Activated effector memory CD4-positive, alpha-beta T cell treated with Interleukin-2 at 50 U/mL for 16 hours (primary cell): Measurements from ENCODE around the gene NUDT22.

Experiments used
- DNase-seq: peaks from one replicate; pipeline ENCODE4 v3.0.0-alpha.2; 2020

The NUDT22 gene, protein sequence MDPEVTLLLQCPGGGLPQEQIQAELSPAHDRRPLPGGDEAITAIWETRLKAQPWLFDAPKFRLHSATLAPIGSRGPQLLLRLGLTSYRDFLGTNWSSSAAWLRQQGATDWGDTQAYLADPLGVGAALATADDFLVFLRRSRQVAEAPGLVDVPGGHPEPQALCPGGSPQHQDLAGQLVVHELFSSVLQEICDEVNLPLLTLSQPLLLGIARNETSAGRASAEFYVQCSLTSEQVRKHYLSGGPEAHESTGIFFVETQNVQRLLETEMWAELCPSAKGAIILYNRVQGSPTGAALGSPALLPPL

DNA sequence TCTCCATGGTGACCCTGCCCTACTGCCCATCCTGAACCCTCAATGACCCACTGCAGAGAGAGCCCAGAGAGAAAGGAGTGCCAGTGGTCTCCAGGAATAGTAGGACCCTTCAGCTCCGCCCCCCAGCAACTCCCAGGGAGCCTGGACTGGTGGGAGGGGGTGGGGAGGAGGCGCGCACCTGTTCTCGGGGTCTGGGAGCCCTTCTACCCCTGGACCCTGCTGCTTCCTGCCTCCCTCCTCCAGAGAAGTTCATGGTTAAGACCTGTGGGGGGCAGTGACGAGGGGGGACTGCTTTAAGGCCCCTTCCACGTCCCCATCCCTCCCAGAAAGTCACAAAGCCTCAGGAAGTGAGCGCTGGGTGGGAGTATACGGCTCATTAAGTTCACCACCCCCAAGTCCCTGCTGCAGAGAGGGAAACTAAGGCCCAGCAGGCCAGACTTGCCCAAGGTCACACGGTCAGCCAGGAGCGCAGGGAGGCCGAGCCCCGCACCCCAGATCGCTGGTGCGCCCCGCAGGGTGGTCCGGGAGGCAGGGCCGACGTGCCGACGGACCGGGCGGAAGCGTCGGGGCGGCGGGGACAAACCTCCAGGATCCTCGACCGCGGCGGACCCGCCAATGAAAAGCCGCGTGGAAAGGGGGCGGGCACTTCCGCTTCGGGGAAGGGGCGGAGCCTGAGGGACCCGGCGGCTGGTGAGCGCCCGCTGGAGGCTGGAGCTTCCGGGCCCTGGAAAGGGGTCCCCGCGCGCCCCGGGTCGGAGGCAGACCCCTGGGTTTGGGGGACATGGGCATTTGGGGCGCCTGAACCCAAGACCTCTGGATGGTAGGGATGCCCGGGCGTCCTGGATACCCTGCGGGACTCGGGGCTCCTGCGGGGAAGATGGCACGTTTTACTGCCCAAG, at the start of gene NUDT22, which contains the start of gene TRPT1:
TSS of gene NUDT22 (plus strand) at position 667 of the 899 bp plus-strand sequence. CDS start 379 bp downstream, outside the sequence.
TSS of gene TRPT1 (minus strand) at position 579 of the 899 bp plus-strand sequence. CDS start at position 253, 326 bp downstream.
- DNase-seq: peak; percentile 90

DNA sequence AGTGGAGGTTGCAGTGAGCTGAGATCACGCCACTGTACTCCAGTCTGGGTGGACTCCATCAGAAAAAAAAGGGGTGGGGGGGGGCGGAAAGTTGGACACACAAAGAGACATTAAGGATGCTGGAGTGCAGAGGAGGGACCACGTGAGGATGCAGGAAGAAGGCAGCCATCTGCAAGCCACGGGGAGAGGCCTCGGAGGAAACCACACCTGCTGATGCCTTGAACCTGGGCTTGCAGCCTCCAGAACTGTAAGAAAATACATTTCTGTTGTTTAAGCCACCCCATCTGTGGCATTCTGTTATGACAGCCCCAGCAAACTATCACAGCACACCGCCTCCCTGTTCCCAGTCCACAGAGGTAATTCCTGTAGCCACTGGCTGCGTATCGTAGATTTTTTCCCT, 49.3 kb upstream of the NUDT22 start:
- no peak for DNase-seq

DNA sequence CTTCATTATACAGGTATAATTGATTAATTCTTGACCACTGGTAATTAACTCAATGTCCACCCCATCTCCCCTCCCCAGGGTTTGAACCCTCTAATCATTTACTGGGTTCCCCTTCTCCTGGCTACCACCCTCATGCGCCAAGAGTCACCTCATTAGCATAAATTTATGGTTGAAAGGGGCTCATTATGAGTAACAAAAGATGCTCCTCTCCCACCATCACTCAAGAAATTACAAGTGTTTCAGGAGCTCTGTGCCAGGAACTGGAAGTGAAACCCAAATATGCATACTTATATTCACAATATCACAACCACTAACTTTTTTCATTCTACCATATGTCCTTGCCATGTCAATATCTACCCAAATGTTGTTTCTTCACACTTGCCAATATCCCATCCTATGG, 47.9 kb upstream of the NUDT22 start:
- no peak for DNase-seq

DNA sequence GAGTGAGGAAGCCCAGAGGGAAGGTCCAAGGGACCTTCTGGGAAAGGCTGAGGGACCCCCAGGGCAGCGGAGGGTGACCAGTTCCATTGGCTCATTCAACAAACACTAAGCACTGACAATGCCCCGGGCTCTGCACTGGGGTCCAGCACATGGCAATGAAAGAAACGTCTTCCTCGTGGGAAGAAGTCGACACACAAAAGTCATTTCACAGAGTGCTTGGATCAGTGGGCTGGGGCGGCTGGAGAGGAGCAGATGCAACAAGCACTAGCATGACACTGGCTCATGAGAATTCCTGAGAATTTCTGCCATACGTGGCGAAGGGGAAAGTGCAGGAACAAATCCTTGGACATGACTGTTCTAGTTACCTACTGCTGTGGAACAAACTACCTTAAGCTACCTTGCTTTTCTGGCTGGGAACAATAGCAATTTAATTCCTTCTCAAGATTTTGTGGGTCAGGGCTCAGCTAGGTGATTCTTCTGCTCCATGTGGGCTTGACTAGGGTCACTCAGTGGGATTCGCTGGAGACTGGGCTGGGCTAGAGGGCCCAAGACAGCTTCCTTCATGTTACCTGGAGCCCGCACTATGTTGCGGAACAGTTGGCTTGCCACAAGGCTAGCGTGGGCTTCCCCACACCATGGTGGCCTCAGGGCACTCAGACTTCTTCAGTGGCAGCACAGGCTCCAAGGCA, 47.0 kb upstream of the NUDT22 start:
- no peak for DNase-seq

DNA sequence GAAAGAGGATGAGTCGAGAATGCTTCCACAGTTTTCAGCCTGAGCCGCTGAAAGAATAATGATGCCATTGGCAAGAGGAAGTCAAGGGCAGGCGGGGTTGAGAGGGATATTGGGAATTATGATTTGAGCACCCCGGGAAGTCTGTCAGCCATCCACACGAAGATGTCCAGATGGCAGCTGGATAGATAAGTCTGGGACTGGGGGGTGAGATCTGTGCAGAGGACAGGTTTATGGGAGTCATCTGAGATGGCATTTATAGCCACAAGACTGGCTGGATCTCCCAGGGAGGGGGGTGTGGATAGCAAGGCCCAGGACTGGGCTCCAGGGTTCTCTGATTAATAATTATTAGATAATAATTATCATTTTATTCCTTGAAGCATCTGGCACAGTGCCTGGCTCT, 45.2 kb upstream of the NUDT22 start:
- no peak for DNase-seq

DNA sequence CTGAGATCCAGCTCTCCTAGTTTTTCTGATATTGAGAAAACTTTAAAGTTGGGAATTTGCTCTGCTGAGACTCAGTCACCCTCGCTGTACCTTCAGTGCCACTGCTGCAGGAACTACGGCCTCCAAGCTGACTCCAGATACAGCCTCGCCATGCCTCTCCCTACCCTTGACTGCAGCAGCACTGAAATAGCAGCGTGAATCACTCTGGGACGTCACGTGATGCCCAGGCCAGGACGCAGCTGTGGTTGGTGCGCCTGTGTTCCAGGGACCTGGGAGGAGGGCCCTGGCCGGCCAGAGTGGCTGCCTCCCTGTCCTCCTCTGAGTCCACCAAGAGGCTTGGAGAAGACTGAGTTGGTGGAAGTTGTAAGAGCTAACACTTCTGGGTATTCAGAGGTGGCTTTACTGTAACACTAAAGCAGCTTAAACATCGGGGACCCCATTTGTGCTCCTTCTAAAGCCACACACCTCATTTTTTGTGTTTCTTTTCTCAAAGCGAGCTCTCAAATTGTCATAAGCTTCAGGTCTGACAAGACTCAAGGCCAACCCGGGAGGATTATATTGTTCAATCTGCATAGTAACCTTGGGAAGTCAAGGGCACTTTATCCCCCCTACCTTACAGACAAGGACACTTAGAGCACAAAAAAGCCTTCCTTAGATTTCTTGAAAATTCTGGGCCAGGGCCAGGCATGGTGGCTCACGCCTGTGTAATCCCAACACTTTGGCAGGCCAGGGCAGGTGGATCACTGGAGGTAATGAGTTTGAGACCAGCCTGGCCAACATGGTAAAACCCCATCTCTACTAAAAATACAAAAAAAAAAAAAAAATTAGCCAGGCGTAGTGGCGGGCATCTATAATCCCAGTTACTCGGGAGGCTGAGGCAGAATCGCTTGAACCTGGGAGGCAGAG, 44.3 kb upstream of the NUDT22 start:
- DNase-seq: peak; percentile 4

DNA sequence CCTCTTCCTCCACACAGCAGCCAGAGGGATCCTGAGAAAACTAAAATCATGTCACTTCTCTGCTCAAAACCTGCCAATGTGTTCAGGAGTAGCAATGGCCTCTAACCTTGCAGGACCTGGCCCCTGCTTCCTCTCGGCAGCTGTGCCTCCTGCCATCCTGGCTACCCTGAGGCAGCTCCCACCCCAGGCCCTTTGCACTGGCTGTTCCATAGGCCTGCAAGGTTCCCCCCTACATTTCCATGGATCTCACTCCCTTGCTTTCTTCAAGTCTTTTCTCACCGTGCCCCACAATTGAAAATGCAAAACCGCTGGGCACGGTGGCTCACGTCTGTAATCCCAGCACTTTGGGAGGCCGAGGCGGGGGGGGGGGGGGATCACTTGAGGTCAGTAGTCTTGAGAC, 42.2 kb upstream of the NUDT22 start:
- no peak for DNase-seq

DNA sequence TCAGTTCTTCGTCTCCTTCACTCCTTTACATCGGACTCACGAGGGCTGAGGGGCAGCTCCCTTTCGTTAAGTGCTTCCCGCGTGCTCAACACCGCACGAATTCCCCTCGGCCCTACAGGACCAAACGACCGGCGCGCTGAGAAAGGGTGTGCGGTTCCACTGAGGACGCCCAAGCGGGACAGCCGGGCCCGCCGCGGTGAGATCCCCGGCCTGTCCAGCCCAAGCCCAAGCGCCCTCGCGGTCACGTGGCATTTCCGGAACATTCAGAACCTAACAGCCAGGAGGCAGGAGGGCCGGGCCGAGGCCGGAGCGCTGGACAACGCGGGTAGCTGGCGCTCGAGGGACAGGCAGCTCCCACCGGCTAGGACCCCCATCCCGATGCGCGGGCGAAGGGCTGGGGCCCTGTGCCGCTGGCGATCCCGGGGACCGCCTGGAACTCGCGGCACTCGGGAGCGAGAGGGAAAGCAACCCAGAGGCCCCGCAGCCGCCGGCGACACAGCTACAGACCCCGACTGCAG, 40.8 kb upstream of the NUDT22 start:
- no peak for DNase-seq

DNA sequence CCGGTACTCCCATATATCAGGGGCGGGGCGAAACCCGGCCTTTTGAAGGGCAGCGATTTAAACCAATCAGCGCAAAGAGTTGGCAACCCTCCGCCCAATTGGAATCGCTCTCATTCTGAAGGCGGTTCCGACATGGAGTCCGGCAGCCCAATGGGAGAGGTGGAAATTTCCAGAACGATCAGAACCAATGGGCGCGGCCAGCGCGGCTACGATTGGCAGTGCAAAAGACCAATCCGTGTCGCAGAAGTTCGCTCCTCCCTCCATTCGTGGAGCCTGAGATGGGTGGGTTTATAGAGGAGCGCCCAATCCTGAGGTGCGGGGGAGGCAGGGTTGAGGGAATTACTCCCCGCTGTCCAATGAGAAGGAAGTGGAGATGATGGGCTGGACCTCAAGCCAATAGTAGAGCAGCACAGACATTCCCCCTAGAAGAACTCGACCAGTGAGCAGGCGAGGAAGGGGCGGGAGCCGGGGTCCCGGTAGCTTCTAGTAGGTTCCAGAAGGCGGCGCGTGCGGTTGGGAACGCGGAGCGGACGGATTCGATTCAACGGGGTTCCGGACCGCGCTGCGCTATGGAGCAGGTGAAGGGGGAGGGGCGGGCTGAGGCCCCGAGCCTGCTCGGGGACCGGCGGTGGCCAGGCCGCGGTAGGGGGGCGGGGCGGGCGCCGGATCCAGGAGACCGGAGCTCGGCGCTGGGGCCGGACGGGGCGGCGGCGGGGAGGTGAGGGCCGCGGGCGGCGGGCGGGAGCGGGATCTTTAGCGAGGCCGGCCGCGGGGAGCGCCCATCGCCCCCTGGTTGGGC, 40.2 kb upstream of the NUDT22 start, which contains the start of gene STIP1:
TSS of gene STIP1 (plus strand) at position 479 of the 799 bp plus-strand sequence. CDS start at position 570, 91 bp downstream.
- DNase-seq: peak; percentile 97

DNA sequence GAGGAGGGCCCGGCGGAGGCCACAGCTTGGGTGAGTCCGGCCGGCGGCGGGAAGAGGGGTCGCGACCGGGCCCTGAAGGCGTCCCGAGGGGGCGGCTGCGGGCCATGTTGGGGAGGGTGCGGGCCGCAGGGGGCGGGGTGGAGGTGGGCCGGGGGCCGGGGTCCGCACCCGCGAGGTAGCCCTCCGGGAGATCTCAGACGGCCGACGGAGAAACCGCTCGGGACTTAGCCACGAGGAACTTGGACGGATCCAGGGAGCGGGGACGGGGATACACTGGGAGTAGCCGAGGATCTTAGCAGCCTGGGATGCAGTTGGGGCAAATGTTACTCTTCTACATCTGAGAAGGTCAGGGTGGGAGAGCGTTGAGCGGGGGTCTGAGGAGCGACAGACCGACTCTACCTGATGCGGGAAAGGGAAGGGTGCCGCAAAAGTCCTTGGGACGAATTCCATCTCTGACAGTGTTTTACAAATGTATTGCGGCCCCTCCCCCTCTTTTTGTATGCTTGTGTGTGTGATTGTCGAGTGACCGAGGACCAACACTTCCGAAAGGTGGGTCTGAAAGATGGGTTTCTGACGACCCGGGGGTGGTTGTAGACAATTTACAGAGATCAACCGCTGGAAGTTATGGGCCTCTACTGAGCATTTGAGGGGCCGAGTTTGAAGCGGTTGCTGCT, 39.4 kb upstream of the NUDT22 start:
- DNase-seq: peak; percentile 33

DNA sequence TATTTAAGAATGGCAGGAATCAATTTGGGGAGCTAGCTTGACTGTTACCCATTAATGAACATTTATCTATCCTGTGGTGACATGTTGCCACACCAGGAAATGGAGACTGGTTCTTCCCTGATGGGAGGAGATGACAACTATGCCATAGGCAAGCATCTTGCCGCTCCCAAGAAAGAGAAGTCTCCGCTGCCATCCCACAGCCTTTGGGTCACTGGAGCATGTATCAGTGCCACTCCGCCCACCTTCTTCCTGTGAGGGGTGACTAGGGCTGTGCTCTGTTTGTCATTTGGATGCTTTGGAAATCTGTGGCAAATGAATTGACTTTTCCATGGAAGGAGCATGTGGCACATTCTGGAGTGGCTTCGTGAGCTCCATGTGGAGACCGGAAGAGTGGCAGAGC, 33.6 kb upstream of the NUDT22 start:
- DNase-seq: no peak

DNA sequence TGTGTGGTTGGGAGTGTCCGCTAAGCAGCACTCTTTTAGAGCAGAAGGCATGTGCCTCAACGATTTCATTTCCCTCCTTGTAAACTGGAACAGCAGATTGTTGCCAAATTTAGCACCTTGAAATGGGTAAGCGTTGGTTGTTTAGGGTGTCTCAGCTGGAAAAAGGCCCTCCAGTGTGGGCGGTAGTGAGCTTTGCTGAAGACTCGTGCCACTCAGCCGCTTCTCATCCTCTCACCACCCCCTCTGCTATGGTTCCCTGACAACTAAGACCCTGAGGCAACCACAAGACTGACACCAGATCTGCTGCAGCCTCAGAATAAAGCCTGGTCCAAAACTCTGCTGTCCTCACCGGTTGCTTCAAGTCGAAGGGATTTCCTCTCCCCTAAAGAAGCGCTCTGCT, 29.4 kb upstream of the NUDT22 start:
- no peak for DNase-seq

DNA sequence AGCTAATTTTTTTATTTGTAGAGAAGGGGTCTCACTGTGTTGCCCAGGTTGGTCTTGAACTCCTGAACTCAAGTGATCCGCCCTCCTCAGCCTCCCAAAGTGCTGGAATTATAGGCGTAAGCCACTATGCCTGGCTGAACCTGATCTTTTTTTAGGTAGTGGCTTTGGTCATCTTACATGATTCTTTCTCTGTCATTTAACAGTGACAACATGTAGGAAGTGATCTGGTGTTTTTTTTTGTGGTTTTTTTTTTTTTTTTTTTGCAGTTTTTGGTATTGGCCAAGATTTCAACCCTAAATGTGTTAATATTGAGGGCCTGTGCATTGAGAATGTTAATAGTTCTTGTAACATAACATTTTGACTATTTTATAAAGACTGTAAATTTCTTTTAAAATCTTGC, 27.6 kb upstream of the NUDT22 start:
- DNase-seq: no peak

DNA sequence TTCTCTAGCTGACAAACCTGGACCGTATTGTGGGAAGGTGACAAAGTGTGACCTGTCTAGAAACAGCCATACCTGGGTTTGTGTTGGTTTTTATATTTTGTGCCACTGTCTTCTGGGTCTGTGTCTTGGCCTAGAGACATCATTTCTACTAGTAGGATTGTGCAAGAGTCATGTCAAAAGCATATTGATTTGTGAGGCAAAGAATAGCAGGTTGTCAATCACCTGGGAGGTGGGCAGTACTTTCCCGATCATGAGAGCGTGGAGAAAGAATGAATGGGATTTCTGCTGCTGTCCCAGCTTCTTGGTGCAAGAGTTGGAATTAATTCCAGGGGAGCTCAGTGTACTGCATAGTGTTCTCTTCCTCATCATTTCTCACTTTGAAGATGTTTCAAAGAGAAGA, 24.5 kb upstream of the NUDT22 start:
- DNase-seq: no peak

DNA sequence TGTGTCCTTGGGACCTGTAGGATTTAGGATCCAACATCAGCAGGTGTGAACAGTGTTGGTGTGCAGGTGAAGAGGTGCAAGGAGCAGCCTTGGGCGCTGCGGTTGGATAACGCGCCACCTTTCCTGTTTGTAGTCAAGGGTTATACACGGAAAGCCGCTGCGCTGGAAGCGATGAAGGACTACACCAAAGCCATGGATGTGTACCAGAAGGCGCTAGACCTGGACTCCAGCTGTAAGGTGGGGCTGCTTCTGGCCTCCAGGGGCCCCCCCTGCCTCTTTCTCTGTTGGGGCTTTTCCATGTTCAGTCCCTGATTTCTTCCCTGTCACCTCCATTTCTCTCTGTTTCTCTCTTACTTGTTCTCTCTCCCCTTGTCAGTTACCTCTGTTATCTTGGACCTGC, 23.1 kb upstream of the NUDT22 start:
- no peak for DNase-seq

DNA sequence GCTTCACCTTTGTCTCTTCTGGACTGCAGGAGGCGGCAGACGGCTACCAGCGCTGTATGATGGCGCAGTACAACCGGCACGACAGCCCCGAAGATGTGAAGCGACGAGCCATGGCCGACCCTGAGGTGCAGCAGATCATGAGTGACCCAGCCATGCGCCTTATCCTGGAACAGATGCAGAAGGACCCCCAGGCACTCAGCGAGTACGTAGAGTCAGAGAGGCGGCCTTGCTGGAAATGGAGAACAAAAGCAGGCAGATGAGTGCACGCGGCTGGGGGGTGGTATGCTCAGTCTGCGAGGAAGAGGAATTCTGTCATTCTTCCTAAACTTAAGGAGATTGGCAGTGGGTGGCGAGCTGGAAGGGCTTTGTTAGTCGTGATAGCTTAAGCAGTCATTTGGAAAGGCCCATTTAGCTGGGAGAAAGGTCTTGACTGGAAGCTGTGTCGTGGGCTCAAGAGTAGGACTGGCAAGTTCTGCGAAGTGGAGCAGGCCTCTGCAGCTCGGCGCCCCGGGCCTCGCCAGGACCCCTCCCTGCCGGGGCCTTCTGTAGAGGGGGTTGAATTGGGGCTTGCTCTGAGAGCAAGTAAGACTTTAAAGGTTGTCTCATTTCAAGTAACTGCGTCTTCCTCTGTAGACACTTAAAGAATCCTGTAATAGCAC, 22.5 kb upstream of the NUDT22 start:
- no peak for DNase-seq

DNA sequence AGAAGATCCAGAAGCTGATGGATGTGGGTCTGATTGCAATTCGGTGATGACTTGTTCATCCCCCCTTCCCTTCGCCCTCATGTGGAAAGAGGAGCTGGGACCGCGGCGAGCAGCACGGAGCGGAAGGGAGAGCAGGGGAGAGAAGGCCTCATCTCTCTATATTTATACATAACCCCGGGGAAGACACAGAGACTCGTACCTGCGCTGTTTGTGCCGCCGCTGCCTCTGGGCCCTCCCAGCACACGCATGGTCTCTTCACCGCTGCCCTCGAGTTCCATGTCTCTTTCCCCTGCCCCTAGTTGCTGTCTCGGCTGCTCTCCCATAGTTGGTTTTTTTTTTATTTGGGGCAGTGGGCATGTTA, 22.0 kb upstream of the NUDT22 start:
- no peak for DNase-seq

DNA sequence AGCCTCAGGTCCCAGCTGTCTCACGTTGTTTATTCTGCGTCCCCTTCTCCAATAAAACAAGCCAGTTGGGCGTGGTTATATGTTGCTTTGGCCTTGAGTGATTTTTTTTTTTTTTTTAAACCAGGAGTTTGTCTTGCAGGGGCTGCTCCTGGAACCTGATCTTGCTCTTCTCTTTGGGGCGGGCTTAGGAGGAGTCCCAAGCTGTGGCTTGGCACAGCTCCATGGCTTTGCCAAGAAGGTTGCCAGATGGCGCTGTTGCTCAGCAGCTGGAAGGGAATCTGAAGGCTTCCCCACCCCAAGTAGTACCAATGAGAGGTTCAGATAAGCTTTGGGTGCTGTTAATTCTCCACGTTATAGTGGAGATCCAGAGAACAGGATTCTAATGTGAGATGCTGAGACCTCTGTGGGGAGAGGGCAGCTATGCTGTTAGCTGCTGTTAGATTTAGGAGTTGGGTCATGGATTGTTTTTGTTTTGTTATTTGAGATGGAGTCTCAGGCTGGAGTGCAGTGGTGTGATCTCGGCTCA, 21.5 kb upstream of the NUDT22 start:
- peak; percentile 77 for DNase-seq

DNA sequence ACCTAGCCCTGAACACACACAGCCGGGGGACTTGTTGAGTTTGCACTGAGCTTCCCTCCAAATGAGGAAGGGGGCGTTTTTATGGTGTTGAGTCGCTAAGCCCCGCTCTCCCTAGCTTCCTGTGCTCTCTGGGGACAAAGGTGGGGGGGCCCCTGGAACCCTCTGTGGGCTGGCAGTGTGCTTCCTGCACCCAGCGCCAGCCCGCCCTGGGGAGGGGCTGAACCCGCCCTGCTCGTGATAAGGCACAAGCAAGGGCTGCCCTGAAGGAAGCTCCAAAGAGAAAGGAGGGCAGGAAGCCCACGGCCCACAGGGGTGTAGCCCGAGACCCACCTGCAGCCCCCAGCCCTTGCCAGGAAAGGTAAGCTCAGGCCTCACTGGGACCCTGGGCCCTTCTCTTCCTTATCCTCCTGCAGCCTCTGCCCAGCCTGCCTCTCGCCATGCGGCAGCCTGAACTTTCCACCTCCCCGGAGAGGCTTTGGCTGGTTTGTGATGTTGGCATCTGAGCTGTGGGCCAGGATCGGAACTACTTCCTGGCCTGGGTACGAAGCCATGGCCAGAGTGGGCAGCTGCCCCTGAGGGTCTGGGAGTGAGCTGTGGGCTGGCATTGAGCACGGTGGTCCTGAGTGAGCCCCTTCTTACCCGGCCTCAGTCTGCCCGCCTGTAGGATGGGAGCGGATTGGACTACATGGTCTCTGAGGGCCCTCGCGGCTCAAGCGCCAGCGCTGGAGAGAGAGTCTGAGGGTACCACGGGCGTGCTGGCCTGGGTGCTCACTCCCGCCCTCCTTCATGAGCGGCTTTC, 19.4 kb upstream of the NUDT22 start, which contains the start of gene FERMT3:
TSS of gene FERMT3 (plus strand) at position 265 of the 799 bp plus-strand sequence. CDS start 644 bp downstream, outside the sequence.
- peak; percentile 69 for DNase-seq
